Activated CD8-positive, alpha-beta memory T cell treated with anti-CD3 and anti-CD28 coated beads, Interleukin-2, amount 50 U/mL, for 24 hours (primary cell): Measurements from ENCODE around the gene ADGRD1.

Experiments
- DNase-seq: peaks from one replicate; pipeline ENCODE4 v3.0.0-alpha.2; 2020; ENCODE audit errors: extremely low read depth

Gene ADGRD1

DNA sequence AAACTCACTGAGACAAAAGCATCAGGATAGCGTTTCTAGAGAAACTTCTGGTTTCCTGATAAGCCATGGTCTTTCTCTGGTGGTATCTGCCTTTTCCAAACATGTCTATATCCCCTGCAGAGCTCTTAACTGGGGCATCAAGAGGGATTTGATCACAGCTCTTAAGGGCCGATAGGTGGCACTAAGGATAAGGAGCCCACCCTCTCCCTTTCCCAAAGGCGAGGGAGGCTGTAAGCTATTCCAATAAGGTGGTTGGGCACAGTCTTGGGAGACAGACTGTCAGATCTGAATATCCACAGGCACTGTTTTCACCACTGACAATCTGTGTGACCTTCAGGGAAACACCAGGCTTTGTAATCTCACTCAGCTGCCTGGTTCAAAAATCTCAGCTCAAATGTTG is 206.0 kb downstream of the ADGRD1 start:
- no peak for DNase-seq

DNA sequence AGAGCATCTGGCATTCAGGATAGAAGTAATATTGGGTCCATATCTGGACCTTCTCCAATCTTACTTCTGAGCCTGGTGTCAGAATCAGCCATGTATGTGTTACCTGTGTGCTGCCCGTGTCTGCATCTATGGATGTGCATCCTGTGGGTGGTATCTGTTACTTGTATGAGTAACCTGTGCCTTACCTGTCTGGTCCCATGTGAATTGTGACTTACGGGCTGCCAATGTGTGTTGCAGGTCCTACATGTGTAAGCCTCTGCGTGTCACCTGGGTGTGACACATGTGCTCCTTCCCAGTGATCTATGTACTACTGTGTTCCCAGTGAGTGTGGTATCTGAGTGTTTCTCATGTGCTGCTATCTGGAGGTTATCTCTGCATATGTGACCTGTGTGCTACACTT is 208.4 kb downstream of the ADGRD1 start:
- DNase-seq = no peak

- DNase-seq = no peak
Observed at GRCh38 chr12:131163189-131163738, 209.6 kb downstream of the ADGRD1 start.

- no peak for DNase-seq
Observed at GRCh38 chr12:131164096-131164872, 210.6 kb downstream of the ADGRD1 start.

- no peak for DNase-seq
Observed at GRCh38 chr12:131166717-131167116, 213.0 kb downstream of the ADGRD1 start.

DNA sequence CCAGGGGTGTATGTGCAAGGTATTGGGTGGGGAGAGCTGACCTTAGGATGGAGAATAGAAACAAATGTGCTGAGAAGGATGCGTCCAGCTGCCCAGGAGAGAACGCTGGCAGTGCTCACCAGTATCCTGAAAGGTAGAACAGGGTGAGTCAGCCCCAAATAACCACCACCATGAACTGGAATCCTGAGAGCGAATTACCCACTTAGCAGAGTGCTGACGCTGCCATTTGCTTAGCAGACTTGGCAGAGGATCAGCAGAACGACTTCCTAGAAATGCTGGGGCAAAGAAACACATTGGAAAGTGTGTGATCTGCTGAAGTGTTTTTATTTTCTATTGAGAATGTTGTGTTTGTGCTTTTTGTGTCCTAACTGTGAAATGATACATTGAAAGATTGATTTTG is 213.6 kb downstream of the ADGRD1 start:
- DNase-seq = no peak

DNA sequence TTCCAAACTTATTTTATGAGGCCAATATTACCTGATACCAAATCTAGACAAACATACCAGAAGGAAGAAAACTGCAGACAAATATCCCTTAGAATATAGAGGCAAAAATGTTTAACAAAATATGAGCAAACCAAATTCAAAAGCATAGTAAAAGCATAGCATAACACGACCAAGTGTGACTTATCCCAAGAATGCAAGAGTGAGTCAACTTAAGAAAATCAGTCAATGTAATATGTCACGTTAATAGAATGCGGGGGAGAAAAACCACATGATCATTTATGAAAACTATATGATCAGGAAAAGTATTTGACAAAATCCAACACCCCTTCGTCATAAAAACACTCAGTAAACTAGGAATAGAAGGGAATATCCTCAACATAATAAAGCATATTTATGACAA is 217.3 kb downstream of the ADGRD1 start:
- DNase-seq = no peak

DNA sequence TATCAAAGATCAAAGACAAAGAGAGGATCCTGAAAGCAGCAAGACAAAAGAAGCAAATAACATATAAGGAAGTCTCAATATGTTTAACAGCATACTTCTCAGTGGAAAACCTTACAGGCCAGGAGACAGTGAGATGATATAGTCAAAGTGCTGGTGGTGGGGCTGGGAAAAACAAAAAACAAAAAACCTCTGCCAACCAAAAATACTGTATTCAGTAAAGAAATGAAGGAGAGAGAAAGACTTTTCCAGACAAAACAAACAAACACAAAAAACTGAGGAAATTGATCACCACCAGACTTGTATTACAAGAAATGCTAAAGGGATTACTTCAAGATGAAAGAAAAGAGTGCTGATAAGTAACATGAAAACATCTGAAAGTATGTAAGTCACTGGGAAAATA is 221.2 kb downstream of the ADGRD1 start:
- no peak for DNase-seq

DNA sequence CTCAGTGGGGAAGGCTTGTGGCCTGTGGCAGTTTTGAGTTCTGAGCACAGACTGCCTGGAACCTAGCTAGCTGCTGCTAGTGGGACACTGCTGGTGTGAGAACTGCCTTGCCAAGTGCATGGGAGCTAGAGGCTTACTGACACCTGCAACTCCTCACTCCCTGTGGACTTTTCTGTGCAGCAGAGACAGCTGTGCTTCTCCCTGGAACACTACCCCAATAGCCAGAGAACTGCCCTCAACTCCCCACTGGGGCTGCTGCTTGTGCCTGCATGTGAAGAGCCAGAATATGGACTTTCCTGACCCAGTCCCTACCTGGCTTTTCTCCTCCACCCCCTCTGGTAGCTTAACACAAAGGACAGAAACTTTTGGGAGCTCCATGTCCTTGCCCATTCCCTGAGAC is 222.6 kb downstream of the ADGRD1 start:
- no peak for DNase-seq

- no peak for DNase-seq
Observed at GRCh38 chr12:131176926-131177325, 223.2 kb downstream of the ADGRD1 start.

GRCh38 chr12:131177599-131177998 is 223.9 kb downstream of the ADGRD1 start:
- no peak for DNase-seq

DNA sequence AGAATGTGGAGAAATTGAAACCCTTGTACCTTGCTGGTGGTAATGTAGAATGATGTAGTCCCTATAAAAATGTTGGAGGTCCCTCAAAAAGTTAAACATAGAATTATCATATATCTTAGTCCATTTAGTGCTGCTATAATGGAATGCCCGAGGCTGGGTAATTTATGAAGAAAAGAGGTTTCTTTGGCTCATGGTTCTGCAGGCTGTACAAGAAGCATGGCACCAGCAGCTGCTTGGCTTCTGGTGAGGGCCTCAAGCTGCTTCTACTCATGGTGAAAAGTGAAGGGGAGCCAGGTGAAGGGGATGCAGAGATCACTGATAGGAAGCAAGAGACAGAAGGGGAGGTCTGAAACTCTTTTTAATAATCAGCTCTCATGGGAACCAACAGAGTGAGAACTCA is 233.9 kb downstream of the ADGRD1 start:
- DNase-seq = no peak

DNA sequence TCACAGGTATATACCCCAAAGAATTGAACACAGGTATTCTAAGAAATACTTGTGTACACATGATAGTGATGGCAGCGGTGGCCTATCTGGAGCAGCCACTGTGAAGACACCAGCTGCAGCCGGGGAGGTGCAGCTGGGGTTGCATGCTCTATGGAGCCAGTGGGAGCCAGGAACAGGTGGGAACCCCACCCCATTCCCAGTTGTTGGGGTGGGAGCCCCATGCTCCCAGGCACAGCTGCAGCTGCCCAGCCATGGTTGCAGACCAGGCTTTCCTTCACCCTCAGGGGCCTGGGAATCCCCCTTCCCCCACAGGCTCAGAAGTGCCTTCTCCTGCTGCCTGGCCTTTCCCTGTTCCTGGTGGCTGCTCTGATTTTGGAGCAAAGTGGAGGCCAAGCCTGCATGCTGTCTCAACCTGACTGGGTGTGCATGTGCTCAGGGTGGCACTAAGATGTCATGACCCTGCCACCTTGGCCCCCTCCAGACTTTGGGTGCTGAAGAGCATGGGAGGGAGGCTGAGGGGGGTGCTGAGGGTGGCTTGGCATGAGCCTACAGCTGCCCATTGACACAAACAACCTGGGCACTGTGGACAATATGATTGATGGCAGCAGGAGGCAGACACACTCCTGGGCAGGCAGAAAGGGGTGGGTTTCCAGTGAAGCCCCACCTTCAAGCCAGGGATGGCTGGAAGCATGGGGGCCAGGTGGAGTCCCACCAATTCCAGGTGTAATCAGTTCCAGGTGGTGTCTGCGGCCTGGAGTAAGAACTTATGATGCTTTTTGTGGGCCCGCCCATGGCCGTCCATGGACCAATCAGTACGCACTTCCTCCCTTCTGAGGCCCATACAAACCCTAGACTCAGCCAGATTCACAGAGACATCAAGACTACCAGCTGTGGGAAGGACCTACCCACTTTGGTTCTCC is 234.7 kb downstream of the ADGRD1 start:
- DNase-seq = no peak

DNA sequence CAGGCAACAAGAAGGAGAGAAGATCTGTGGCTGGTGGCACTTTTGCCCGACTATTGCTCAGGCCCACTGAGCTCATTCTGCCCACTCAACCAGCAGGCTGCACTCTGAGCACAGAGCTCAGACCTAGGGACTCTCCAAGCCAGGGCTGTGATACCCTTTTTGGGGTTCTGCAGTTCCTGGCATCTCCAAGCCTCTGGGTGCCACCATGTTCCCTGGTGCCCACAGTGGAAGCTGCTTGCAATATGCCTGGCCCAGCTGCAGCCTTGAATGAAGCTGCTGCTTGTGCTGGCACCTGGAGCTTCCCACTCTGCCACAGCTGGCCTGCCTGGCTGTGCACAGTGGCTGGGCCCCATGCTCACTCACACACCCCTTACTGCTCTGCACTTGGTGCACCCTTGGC is 236.1 kb downstream of the ADGRD1 start:
- no peak for DNase-seq

GRCh38 chr12:131190965-131191364 is 237.3 kb downstream of the ADGRD1 start:
- DNase-seq = no peak
